Measurements from ENCODE around the gene BORCS5. TPM values are rescaled to one million over a fixed set of nuclear protein-coding genes. Genes with fewer than 3 reads are reported as not detected.

Gene BORCS5
- total RNA-seq, 1 experiment from 2014 or later: 6.4 TPM

DNA sequence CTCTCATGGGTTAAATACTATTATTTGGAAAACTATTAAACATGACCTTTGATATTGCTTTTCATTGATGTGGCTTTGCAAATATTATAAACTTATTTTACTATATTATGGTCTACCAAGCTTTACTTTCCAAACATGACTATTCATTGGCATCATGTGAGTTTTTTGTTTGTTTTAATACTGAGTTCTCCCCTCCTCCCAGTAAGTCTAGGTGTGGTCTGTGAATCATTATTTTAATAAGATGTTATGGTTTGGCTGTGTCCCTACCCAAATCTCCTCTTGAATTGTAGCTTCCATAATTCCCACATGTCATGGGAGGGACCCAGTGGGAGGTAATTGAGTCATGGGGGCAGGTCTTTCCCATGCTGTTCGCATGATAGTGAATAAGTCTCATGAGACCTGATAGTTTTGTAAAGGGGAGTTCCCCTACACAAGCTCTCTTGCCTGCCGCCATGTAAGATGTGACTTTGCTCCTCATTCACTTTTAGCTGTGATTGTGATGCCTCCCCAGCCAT, 80.0 kb downstream of the BORCS5 start:
- H3K36me3 ChIP-seq (ENCODE audit: insufficient read depth, low read length): 0 out of 2 replicates have a peak, but pooled peaks cover 3% of the 10 kb centered on the region
- no peak overlapping the region for H2AFZ ChIP-seq (ENCODE audit: low read length)
- no peaks in the 10 kb centered on the region for H3K9me3 ChIP-seq (ENCODE audit: low read length)
- H3K4me2 ChIP-seq (ENCODE audit: low read depth, low read length, poor library complexity, severe bottlenecking): no peak overlapping the region
- no peaks in the 10 kb centered on the region for H3K9me2 ChIP-seq (replicated peaks; ENCODE audit: insufficient read depth, low read length)
- peaks cover 20% of the 10 kb centered on the region for H3K4me1 ChIP-seq (ENCODE audit: low read length)
- H3K4me3 ChIP-seq (ENCODE audit: low read length): no peak overlapping the region
- no peaks in the 10 kb centered on the region for H4K20me1 ChIP-seq (ENCODE audit: insufficient read depth, low read depth, low read length)
- H3K27ac ChIP-seq (ENCODE audit: low read length): no peak overlapping the region
- H3K79me2 ChIP-seq (ENCODE audit: low read length): no peaks in the 10 kb centered on the region
- H3K27me3 ChIP-seq (ENCODE audit: low read length): no peaks in the 10 kb centered on the region
- H3K9ac ChIP-seq (ENCODE audit: low read length): no peak overlapping the region
- DNase-seq: no peak

DNA sequence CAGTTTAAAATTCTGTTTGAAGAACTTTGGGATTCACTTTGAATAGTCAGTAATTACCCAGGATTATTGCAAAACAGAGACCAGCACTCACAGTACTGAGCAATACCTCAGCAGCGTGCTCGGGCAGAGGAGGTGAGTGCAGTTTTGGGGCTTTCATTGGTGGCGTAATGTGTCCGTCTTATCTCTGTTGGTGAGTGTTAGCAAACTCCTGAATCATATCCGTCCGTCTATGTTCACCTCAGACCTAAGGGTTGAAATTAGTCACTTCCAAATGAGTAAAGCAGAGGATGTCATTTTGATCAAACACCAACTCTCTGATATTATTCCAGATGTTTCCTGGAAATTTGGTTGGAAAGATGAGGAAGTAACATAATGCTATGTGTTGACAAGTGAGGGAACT, 82.8 kb downstream of the BORCS5 start:
- Histone ChIP-seq H3K4me2 (ENCODE audit: low read depth, low read length, poor library complexity, severe bottlenecking) (no peak overlapping the region), H3K27me3 (ENCODE audit: low read length) (no peaks in the 10 kb centered on the region), H3K9me2 (replicated peaks; ENCODE audit: insufficient read depth, low read length) (no peaks in the 10 kb centered on the region), H3K9me3 (ENCODE audit: low read length) (no peaks in the 10 kb centered on the region), H3K79me2 (ENCODE audit: low read length) (no peaks in the 10 kb centered on the region), H3K27ac (ENCODE audit: low read length) (no peak overlapping the region), H3K36me3 (ENCODE audit: insufficient read depth, low read length) (0 out of 2 replicates have a peak, but pooled peaks cover 3% of the 10 kb centered on the region), H3K4me1 (ENCODE audit: low read length) (peaks cover 15% of the 10 kb centered on the region), H3K9ac (ENCODE audit: low read length) (no peak overlapping the region), H4K20me1 (ENCODE audit: insufficient read depth, low read depth, low read length) (0 out of 2 replicates have a peak, but pooled peaks cover 4% of the 10 kb centered on the region), H3K4me3 (ENCODE audit: low read length) (no peak overlapping the region), H2AFZ (ENCODE audit: low read length) (no peak overlapping the region)
- no peak for DNase-seq

DNA sequence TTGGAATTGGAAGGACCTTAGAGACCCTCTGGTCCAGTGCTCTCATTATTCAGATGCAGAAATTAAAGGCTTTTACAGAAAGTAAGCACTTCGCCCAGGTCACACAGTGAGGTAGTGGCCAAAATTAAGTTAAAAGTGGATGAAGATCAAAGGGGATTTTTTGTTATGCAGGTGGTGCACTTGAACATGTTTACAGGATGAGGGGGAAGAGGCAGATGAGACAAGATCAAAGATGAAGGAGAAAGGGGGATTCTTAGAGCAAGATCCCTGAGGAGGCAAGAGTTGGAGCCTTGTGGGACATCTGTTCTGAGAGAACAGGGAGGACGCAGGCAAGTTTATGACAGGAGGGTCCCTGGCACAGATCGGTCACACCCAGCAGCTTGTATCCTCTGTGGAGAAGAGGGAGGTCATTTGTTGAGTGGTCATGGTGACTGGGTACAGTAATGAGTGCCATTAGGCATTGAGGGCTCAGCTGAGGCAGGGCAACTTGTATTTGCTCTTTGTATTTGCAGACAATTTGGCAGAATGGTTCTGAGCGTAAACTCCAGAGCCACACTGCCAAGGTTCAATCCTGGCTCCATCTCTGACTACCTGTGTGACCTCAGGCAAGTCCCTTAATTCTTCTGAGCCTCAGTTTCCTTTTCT, 84.0 kb downstream of the BORCS5 start:
- no peaks in the 10 kb centered on the region for H3K27me3 ChIP-seq (ENCODE audit: low read length)
- H3K79me2 ChIP-seq (ENCODE audit: low read length): no peaks in the 10 kb centered on the region
- H4K20me1 ChIP-seq (ENCODE audit: insufficient read depth, low read depth, low read length): 0 out of 2 replicates have a peak, but pooled peaks cover 4% of the 10 kb centered on the region
- no peaks in the 10 kb centered on the region for H3K9me3 ChIP-seq (ENCODE audit: low read length)
- H3K9ac ChIP-seq (ENCODE audit: low read length): no peak overlapping the region
- no peak for DNase-seq
- H3K27ac ChIP-seq (ENCODE audit: low read length): no peak overlapping the region
- H3K36me3 ChIP-seq (ENCODE audit: insufficient read depth, low read length): 0 out of 2 replicates have a peak, but pooled peaks cover 3% of the 10 kb centered on the region
- no peak overlapping the region for H3K4me3 ChIP-seq (ENCODE audit: low read length)
- H2AFZ ChIP-seq (ENCODE audit: low read length): no peak overlapping the region
- H3K4me1 ChIP-seq (ENCODE audit: low read length): peaks cover 3% of the 10 kb centered on the region
- no peak overlapping the region for H3K4me2 ChIP-seq (ENCODE audit: low read depth, low read length, poor library complexity, severe bottlenecking)
- H3K9me2 ChIP-seq (replicated peaks; ENCODE audit: insufficient read depth, low read length): no peaks in the 10 kb centered on the region

DNA sequence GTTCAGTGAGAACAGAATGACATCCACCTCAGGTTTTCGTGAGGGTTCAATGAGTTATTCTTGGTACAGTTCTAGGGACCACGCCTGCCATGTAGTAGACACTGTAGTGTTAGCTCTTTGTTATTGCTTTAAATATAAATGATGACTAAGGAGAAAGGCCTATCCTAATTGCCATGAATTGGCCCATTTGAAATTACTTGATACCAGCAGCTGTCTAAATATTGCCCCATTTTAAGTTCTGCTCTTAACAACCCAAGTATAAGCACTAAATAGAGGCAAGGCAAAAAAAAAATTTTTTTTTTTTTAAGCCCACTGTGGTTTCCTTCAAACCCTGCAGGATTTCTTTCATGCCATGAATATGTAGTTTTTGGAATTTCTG, 84.5 kb downstream of the BORCS5 start:
- Histone ChIP-seq H3K4me1 (ENCODE audit: low read length) (no peaks in the 10 kb centered on the region), H3K27me3 (ENCODE audit: low read length) (no peaks in the 10 kb centered on the region), H3K9me3 (ENCODE audit: low read length) (no peaks in the 10 kb centered on the region), H3K4me3 (ENCODE audit: low read length) (no peak overlapping the region), H3K27ac (ENCODE audit: low read length) (no peak overlapping the region), H3K36me3 (ENCODE audit: insufficient read depth, low read length) (0 out of 2 replicates have a peak, but pooled peaks cover 2% of the 10 kb centered on the region), H2AFZ (ENCODE audit: low read length) (no peak overlapping the region), H3K4me2 (ENCODE audit: low read depth, low read length, poor library complexity, severe bottlenecking) (no peak overlapping the region), H4K20me1 (ENCODE audit: insufficient read depth, low read depth, low read length) (0 out of 2 replicates have a peak, but pooled peaks cover 4% of the 10 kb centered on the region), H3K9me2 (replicated peaks; ENCODE audit: insufficient read depth, low read length) (no peaks in the 10 kb centered on the region), H3K9ac (ENCODE audit: low read length) (no peak overlapping the region), H3K79me2 (ENCODE audit: low read length) (no peaks in the 10 kb centered on the region)
- DNase-seq: no peak

DNA sequence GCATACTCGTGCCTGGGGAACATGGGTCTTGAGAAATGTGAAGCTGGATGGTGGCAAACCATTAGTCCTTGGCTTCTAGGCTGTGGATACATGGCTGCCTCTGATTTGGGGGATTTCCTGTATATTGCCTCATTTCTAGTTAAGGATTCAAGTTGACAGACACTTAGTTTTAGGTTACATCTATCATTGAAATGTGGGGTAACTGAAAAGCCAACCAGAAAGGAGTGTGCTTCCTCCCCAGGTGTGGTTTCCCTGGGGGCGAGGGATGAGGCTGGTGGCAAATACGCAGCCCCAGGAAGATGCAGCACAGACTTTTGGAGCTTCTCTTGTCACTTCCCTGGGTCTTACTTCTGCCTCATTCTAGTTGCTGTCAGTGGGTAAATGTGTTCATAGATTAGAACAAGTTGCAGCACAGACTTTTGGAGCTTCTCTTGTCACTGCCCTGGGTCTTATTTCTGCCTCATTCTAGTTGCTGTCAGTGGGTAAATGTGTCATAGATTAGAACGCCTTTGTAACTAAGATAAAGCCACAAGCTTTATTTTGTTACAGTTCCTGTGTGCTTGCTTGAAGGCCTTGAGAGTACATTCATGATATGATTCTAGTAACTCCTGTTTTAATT, 85.1 kb downstream of the BORCS5 start:
- H3K9ac ChIP-seq (ENCODE audit: low read length): no peak overlapping the region
- no peaks in the 10 kb centered on the region for H3K79me2 ChIP-seq (ENCODE audit: low read length)
- no peak overlapping the region for H3K27ac ChIP-seq (ENCODE audit: low read length)
- no peaks in the 10 kb centered on the region for H3K9me3 ChIP-seq (ENCODE audit: low read length)
- no peaks in the 10 kb centered on the region for H3K36me3 ChIP-seq (ENCODE audit: insufficient read depth, low read length)
- H3K4me3 ChIP-seq (ENCODE audit: low read length): no peak overlapping the region
- no peaks in the 10 kb centered on the region for H3K27me3 ChIP-seq (ENCODE audit: low read length)
- H4K20me1 ChIP-seq (ENCODE audit: insufficient read depth, low read depth, low read length): 0 out of 2 replicates have a peak, but pooled peaks cover 4% of the 10 kb centered on the region
- H3K4me2 ChIP-seq (ENCODE audit: low read depth, low read length, poor library complexity, severe bottlenecking): no peak overlapping the region
- H3K4me1 ChIP-seq (ENCODE audit: low read length): no peaks in the 10 kb centered on the region
- DNase-seq: no peak
- H2AFZ ChIP-seq (ENCODE audit: low read length): no peak overlapping the region
- H3K9me2 ChIP-seq (replicated peaks; ENCODE audit: insufficient read depth, low read length): no peaks in the 10 kb centered on the region

DNA sequence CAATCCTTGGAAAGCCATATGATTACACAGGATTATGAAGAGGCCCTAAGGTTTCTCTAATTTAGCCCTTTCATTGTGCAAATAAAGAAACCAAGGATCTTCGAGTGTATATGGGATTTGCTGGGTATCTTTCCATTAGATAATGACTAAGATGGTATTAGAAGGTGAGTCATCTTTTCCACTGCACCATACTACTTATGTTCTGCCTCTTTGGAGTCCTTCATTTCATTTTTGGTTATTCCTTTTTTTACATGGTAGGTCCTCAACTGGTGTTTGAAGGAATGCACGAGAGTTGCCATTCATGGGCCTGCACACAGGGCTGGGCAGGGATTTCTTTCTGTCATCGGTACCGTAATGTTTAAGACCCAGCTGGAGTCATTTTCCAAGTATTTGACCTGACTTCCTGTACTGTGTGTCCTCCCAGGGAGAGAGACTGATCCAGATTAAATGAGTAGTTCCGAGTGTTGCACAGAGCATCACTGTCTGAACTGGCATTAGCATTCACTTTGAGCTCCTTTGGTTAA, 85.7 kb downstream of the BORCS5 start:
- H3K79me2 ChIP-seq (ENCODE audit: low read length): no peaks in the 10 kb centered on the region
- H3K36me3 ChIP-seq (ENCODE audit: insufficient read depth, low read length): no peaks in the 10 kb centered on the region
- H2AFZ ChIP-seq (ENCODE audit: low read length): no peak overlapping the region

DNA sequence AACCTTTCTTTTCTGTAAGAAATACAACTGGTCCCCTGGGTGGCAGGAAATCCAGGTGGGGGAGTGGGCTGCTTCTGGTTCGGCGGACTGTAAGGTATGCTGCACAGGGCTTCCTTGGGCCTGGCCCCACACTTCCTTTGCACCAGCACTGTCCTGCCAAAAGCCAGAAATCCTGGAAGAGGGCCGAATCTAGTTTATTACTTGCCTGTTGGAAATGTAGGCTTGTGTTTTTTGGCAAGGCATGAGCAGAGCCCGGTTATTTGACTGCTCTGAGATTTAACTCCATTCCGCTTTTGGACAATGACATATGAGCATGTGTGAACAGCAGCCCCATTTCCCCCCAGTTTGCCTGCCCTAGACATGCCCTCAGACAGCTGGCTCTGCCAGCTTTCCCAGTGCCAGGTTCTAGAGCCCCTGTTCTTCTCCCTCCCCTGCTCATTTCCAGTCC, 86.6 kb downstream of the BORCS5 start:
- H3K27ac ChIP-seq (ENCODE audit: low read length): no peak overlapping the region

More for the DNA sequence above, 85.7 kb downstream of the BORCS5 start:
- H4K20me1 ChIP-seq (ENCODE audit: insufficient read depth, low read depth, low read length): 0 out of 2 replicates have a peak, but pooled peaks cover 4% of the 10 kb centered on the region
- no peaks in the 10 kb centered on the region for H3K9me3 ChIP-seq (ENCODE audit: low read length)
- H3K27ac ChIP-seq (ENCODE audit: low read length): no peak overlapping the region
- no peaks in the 10 kb centered on the region for H3K4me1 ChIP-seq (ENCODE audit: low read length)
- no peak overlapping the region for H3K9ac ChIP-seq (ENCODE audit: low read length)
- no peaks in the 10 kb centered on the region for H3K9me2 ChIP-seq (replicated peaks; ENCODE audit: insufficient read depth, low read length)
- DNase-seq: no peak
- no peak overlapping the region for H3K4me3 ChIP-seq (ENCODE audit: low read length)
- H3K4me2 ChIP-seq (ENCODE audit: low read depth, low read length, poor library complexity, severe bottlenecking): no peak overlapping the region
- H3K27me3 ChIP-seq (ENCODE audit: low read length): no peaks in the 10 kb centered on the region

DNA sequence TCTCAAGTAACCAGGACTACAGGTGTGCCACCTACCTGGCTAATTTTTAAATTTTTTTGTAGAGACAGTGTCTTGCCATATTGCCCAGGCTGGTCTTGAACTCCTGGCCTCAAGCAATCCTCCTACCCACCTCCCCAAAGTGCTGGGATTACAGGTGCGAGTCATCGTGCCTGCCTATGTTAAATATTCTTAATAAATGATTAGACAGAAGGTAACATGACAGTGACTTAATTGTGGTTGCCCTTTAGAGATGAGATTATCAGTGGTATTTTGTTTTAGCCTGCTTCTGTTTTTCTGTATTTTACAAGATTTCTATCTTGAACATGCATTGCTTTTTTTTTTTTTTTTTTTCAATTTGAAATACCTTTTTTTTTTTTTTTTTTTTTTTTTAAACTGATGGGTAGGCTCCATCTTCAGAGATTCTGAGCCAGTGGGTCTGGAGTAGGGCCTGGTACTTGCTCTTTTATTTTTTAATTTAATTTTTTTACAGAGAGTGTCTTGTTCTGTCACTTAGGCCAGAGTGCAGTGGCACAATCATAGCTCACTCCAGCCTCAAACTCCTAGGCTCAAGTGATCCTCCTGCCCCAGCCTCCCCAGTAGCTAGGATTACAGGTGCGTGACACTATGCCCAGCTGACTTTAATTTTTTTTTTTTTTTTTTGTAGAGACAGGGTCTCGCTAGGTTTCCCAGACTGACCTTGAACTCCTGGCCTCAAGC, 88.4 kb downstream of the BORCS5 start:
- Histone ChIP-seq H3K4me1 (ENCODE audit: low read length) (no peaks in the 10 kb centered on the region), H3K27ac (ENCODE audit: low read length) (no peak overlapping the region), H3K27me3 (ENCODE audit: low read length) (no peaks in the 10 kb centered on the region), H4K20me1 (ENCODE audit: insufficient read depth, low read depth, low read length) (0 out of 2 replicates have a peak, but pooled peaks cover 4% of the 10 kb centered on the region), H3K4me2 (ENCODE audit: low read depth, low read length, poor library complexity, severe bottlenecking) (no peak overlapping the region), H3K79me2 (ENCODE audit: low read length) (no peaks in the 10 kb centered on the region), H3K9me3 (ENCODE audit: low read length) (no peaks in the 10 kb centered on the region), H3K9me2 (replicated peaks; ENCODE audit: insufficient read depth, low read length) (no peaks in the 10 kb centered on the region), H3K9ac (ENCODE audit: low read length) (no peak overlapping the region), H2AFZ (ENCODE audit: low read length) (no peak overlapping the region), H3K4me3 (ENCODE audit: low read length) (no peak overlapping the region), H3K36me3 (ENCODE audit: insufficient read depth, low read length) (no peaks in the 10 kb centered on the region)
- DNase-seq: no peak

More for the DNA sequence above, 86.6 kb downstream of the BORCS5 start:
- Histone ChIP-seq H4K20me1 (ENCODE audit: insufficient read depth, low read depth, low read length) (0 out of 2 replicates have a peak, but pooled peaks cover 4% of the 10 kb centered on the region), H3K9ac (ENCODE audit: low read length) (no peak overlapping the region), H3K9me3 (ENCODE audit: low read length) (no peaks in the 10 kb centered on the region), H3K9me2 (replicated peaks; ENCODE audit: insufficient read depth, low read length) (no peaks in the 10 kb centered on the region), H2AFZ (ENCODE audit: low read length) (no peak overlapping the region), H3K4me1 (ENCODE audit: low read length) (no peaks in the 10 kb centered on the region), H3K27me3 (ENCODE audit: low read length) (no peaks in the 10 kb centered on the region), H3K79me2 (ENCODE audit: low read length) (no peaks in the 10 kb centered on the region), H3K4me3 (ENCODE audit: low read length) (no peak overlapping the region), H3K4me2 (ENCODE audit: low read depth, low read length, poor library complexity, severe bottlenecking) (no peak overlapping the region), H3K36me3 (ENCODE audit: insufficient read depth, low read length) (no peaks in the 10 kb centered on the region)
- no peak for DNase-seq

Data from Karpas-422 (cell line).